HCT116 (cell line): ENCODE measurements around the gene LIN52. TPM values are rescaled to one million over a fixed set of nuclear protein-coding genes. Genes with fewer than 3 reads are reported as not detected.

Source experiments
- ATAC-seq: fragments of 200-7000 bp; cut with Tn5 transposase; 2 replicates; pipeline ENCODE4 v1.9.1; 2020; ENCODE audit warnings: mild to moderate bottlenecking, moderate library complexity
- BruUV-seq: library from RNA; stranded (reverse); fragments of 400-500 nt; replicated peaks from 2 replicates; lab custom pipeline; 2021; lab: Mats Ljungman, UMichigan
- CTCF ChIA-PET: fragments of 300-600 bp; sonication (Branson Sonifier 250); formaldehyde crosslinking; loops from one replicate; lab custom pipeline; 2021; ENCODE audit warnings: antibody characterized with exemption; lab: Charles Lee
- POLR2A ChIA-PET: fragments of 300-600, 350-600 bp; sonication (Branson Sonifier 250); formaldehyde crosslinking; loops from one replicate; lab custom pipeline; 2021; ENCODE audit warnings: antibody characterized with exemption; lab: Charles Lee
- RAD21 ChIA-PET, 2 experiments: fragments of 300-600 bp; sonication (Branson Sonifier 250); formaldehyde crosslinking; loops; one replicate each; lab custom pipeline; 2023; ENCODE audit warnings: low total read pairs in 2 of 2; ENCODE audit not compliant: uncharacterized antibody in 2 of 2, unreplicated experiment in 2 of 2, low non-redundant PET in 1 of 2; lab: Charles Lee
- DNase-seq: peaks from one replicate; pipeline ENCODE4 v3.0.0-alpha.2; 2010; ENCODE audit warnings: low read depth, low spot score
- H2AFZ ChIP-seq: fragments of 200-600 bp; shearing (Covaris generic), sonication (generic); 2 replicates; pipeline ENCODE4 v1.6.1; 2017; ENCODE audit warnings: low read depth, mixed run types, mixed read lengths, antibody characterized with exemption, low read length; ENCODE audit not compliant: poor library complexity, severe bottlenecking
- H3K27ac ChIP-seq: 2 replicates; pipeline ENCODE4 v1.5.1; 2012; ENCODE audit warnings: low read depth, low read length
- H3K27me3 ChIP-seq: fragments of 200-600 bp; sonication (generic); 2 replicates; pipeline ENCODE4 v1.6.1; 2016; ENCODE audit warnings: mixed run types, low read length, mixed read lengths; ENCODE audit not compliant: insufficient read depth
- H3K36me3 ChIP-seq, 2 experiments: fragments of 200-500 bp in 1 of 2; fragments of 200-600 bp in 1 of 2; sonication (Bioruptor generic) in 1 of 2; sonication (generic) in 1 of 2; 2 replicates each; pipeline versions ENCODE4 v1.5.1 to v1.6.1; 2014 to 2016; ENCODE audit warnings: low read length in 2 of 2, inconsistent platforms in 1 of 2, mixed read lengths in 1 of 2, mixed run types in 1 of 2; ENCODE audit not compliant: insufficient read depth in 2 of 2, control insufficient read depth in 1 of 2
- H3K4me1 ChIP-seq, 2 experiments: fragments of 200-600 bp in 1 of 2; sonication (generic) in 1 of 2; 2 replicates each; pipeline versions ENCODE4 v1.5.1 to v1.6.1; 2012 to 2017; ENCODE audit warnings: low read length in 2 of 2, inconsistent platforms in 1 of 2, mild to moderate bottlenecking in 1 of 2, mixed read lengths in 1 of 2, mixed run types in 1 of 2, moderate library complexity in 1 of 2; ENCODE audit not compliant: insufficient read depth in 2 of 2, control insufficient read depth in 1 of 2
- H3K4me2 ChIP-seq: fragments of 200-600 bp; sonication (generic); 2 replicates; pipeline ENCODE4 v1.6.1; 2017; ENCODE audit warnings: mixed run types, low read length, mixed read lengths
- H3K4me3 ChIP-seq, 2 experiments: fragments of 200-600 bp in 1 of 2; sonication (generic) in 1 of 2; replicated peaks in 1 of 2; 2 replicates each; pipeline ENCODE4 v1.5.1; 2011 to 2016; ENCODE audit warnings: low read length in 2 of 2, control low read depth in 1 of 2, low read depth in 1 of 2, mild to moderate bottlenecking in 1 of 2, mixed read lengths in 1 of 2, mixed run types in 1 of 2
- H3K79me2 ChIP-seq: fragments of 200-600 bp; sonication (generic); 2 replicates; pipeline ENCODE4 v1.6.1; 2017; ENCODE audit warnings: mild to moderate bottlenecking, mixed run types, low read length, moderate library complexity, mixed read lengths; ENCODE audit not compliant: insufficient read depth
- H3K9ac ChIP-seq: fragments of 200-600 bp; sonication (generic); 2 replicates; pipeline ENCODE4 v1.6.1; 2016; ENCODE audit warnings: low read length, mixed read lengths
- H3K9me2 ChIP-seq: fragments of 200-600 bp; sonication (generic), shearing (Covaris generic); 2 replicates; pipeline ENCODE4 v1.6.1; 2017; ENCODE audit warnings: mixed run types, mild to moderate bottlenecking, moderate library complexity; ENCODE audit not compliant: insufficient read depth
- H3K9me3 ChIP-seq, 2 experiments: fragments of 200-500 bp in 1 of 2; fragments of 200-600 bp in 1 of 2; sonication (Bioruptor generic) in 1 of 2; sonication (generic) in 1 of 2; 2 replicates each; pipeline ENCODE4 v1.6.1; 2014 to 2017; ENCODE audit warnings: low read length in 2 of 2, mixed read lengths in 2 of 2, inconsistent platforms in 1 of 2, low read depth in 1 of 2, mild to moderate bottlenecking in 1 of 2, mixed run types in 1 of 2, moderate library complexity in 1 of 2; ENCODE audit not compliant: control insufficient read depth in 1 of 2, insufficient read depth in 1 of 2
- H4K20me1 ChIP-seq: fragments of 200-600 bp; sonication (generic), shearing (Covaris generic); 2 replicates; pipeline ENCODE4 v1.6.1; 2017; ENCODE audit warnings: mixed run types, mild to moderate bottlenecking, moderate library complexity; ENCODE audit not compliant: insufficient read depth
- CBX3 ChIP-seq: IDR thresholded peaks from 2 replicates; pipeline ENCODE4 v1.6.1; 2012; ENCODE audit warnings: low read depth
- EGR1 ChIP-seq: IDR thresholded peaks from 2 replicates; pipeline ENCODE4 v1.6.1; 2012; ENCODE audit warnings: low read depth
- ELF1 ChIP-seq: IDR thresholded peaks from 2 replicates; pipeline ENCODE4 v1.6.1; 2012; ENCODE audit warnings: low read depth, borderline replicate concordance
- EZH2phosphoT487 ChIP-seq: fragments of 200-600 bp; IDR thresholded peaks from 2 replicates; pipeline ENCODE4 v1.6.1; 2018; ENCODE audit warnings: antibody characterized with exemption, borderline replicate concordance
- JUND ChIP-seq: IDR thresholded peaks from 2 replicates; pipeline ENCODE4 v1.6.1; 2012
- POLR2A ChIP-seq: IDR thresholded peaks from 2 replicates; pipeline ENCODE4 v1.7.0; 2011; ENCODE audit warnings: borderline replicate concordance; ENCODE audit not compliant: insufficient read depth, insufficient read length; ENCODE audit errors: extremely low read depth
- RAD21 ChIP-seq: IDR thresholded peaks from 2 replicates; pipeline ENCODE4 v1.6.1; 2012; ENCODE audit warnings: low read depth, mild to moderate bottlenecking
- SP1 ChIP-seq: IDR thresholded peaks from 2 replicates; pipeline ENCODE4 v1.6.1; 2012; ENCODE audit warnings: low read depth
- SRF ChIP-seq: IDR thresholded peaks from 2 replicates; pipeline ENCODE4 v1.6.1; 2012; ENCODE audit warnings: low read depth
- TCF7L2 ChIP-seq: IDR thresholded peaks from 2 replicates; pipeline ENCODE4 v1.7.0; 2011; ENCODE audit warnings: borderline replicate concordance, inconsistent platforms; ENCODE audit not compliant: insufficient read depth, insufficient read length; ENCODE audit errors: extremely low read depth
- ZBTB33 ChIP-seq: IDR thresholded peaks from 2 replicates; pipeline ENCODE4 v1.6.1; 2011; ENCODE audit warnings: mild to moderate bottlenecking, low read length, moderate library complexity; ENCODE audit not compliant: insufficient replicate concordance; ENCODE audit errors: extremely low read depth
- ZFX ChIP-seq: fragments of 450-650 bp; IDR thresholded peaks from 2 replicates; pipeline ENCODE4 v1.6.1; 2017
- intact Hi-C: fragments of 100-400 bp; cut with micrococcal nuclease; formaldehyde crosslinking; loops from 2 replicates; pipeline ENCODE4 v1.10.0; 2022
- total RNA-seq: library from RNA; stranded (reverse); gene quantifications from one replicate; pipeline ENCODE4 v1.2.1, GENCODE V29; 2021; ENCODE audit not compliant: unreplicated experiment
- TF ChIP-seq, protein P1 (sequence below), 3 experiments: fragments of 200-600 bp in 1 of 3; sonication (generic) in 1 of 3; IDR thresholded peaks in 2 of 3; conservative IDR thresholded peaks in 1 of 3; 2 replicates each; pipeline ENCODE4 v1.5.1; 2012 to 2017; ENCODE audit warnings: low read depth in 2 of 3, low read length in 2 of 3, antibody characterized with exemption in 1 of 3, borderline replicate concordance in 1 of 3, control low read depth in 1 of 3, mild to moderate bottlenecking in 1 of 3, mixed read lengths in 1 of 3, mixed run types in 1 of 3, moderate library complexity in 1 of 3; ENCODE audit not compliant: insufficient read depth in 1 of 3
- TF ChIP-seq, protein P2 (sequence below): IDR thresholded peaks from 2 replicates; pipeline ENCODE4 v1.6.1; 2012; ENCODE audit warnings: low read depth

Gene LIN52
- total RNA-seq, 1 experiment from 2014 or later: 9.6 TPM

DNA sequence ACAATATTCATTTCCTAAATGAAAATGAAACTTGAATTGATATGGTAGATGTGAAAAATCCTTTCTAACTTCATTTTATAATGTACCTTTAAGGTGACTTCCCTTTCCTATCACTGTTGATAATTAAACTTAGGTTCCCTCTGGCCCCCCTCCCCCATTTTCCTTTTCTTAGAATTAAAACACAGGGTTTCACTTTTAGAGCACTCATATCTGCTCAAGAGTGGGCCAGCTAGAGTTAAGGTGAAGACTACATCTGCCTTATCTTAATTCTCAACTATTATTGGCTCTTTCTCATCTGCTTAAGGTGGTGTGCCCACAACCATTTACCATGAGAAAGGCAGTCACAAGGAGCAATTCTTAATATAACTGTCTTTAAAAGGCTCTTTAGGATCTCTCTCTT, 49.7 kb downstream of the LIN52 start:
- ATAC-seq (no peak), DNase-seq (no peak)
- ChIA-PET CTCF (no interaction called here), POLR2A (no interaction called here), RAD21 (no interaction called here)
- peaks cover 0 to 5% of the 10 kb centered on the region in 2 experiments; a peak in 1 of 4 replicates for H3K4me1 ChIP-seq
- no peak overlapping the region for H3K4me3 ChIP-seq
- H3K27ac ChIP-seq: no peak overlapping the region
- TF ChIP-seq TCF7L2 (no peak), CBX3 (no peak)
- H3K4me2 ChIP-seq: no peak overlapping the region
- no peak overlapping the region for H2AFZ ChIP-seq
- no peaks in the 10 kb centered on the region for H3K27me3 ChIP-seq
- no peak overlapping the region for H3K9ac ChIP-seq
- H3K9me3 ChIP-seq: no peaks in the 10 kb centered on the region
- BruUV-seq: no TSS peak
- no peaks in the 10 kb centered on the region for H3K9me2 ChIP-seq
- H3K79me2 ChIP-seq: no peaks in the 10 kb centered on the region
- intact Hi-C loops: no loop called here
- H4K20me1 ChIP-seq: no peaks in the 10 kb centered on the region
- H3K36me3 ChIP-seq: no peaks in the 10 kb centered on the region

DNA sequence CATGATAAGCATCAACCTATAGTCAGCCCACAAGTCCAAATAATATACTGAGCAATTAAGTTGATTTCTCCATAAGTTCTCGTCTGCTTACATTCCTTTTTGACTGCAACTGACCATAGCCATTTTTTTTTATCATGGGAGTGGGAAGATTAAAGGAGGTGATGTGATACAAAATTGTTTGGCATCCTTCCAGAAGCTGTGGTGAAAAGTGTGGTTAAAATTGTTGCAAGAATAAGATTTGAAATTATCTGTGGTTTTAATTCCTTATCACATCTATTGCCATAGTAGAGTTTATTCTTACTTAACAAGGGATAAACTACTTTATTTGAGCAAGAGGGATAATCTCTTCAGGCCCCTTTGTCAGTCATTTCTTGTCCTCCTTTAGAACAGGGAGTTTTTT, 50.7 kb downstream of the LIN52 start:
- no peak overlapping the region for H3K4me3 ChIP-seq
- peaks cover 0 to 5% of the 10 kb centered on the region in 2 experiments; a peak in 1 of 4 replicates for H3K4me1 ChIP-seq
- H3K9me2 ChIP-seq: no peaks in the 10 kb centered on the region
- H3K27me3 ChIP-seq: no peaks in the 10 kb centered on the region
- H3K4me2 ChIP-seq: no peak overlapping the region
- H4K20me1 ChIP-seq: no peaks in the 10 kb centered on the region
- H3K27ac ChIP-seq: no peak overlapping the region
- TF ChIP-seq, protein P1, sequence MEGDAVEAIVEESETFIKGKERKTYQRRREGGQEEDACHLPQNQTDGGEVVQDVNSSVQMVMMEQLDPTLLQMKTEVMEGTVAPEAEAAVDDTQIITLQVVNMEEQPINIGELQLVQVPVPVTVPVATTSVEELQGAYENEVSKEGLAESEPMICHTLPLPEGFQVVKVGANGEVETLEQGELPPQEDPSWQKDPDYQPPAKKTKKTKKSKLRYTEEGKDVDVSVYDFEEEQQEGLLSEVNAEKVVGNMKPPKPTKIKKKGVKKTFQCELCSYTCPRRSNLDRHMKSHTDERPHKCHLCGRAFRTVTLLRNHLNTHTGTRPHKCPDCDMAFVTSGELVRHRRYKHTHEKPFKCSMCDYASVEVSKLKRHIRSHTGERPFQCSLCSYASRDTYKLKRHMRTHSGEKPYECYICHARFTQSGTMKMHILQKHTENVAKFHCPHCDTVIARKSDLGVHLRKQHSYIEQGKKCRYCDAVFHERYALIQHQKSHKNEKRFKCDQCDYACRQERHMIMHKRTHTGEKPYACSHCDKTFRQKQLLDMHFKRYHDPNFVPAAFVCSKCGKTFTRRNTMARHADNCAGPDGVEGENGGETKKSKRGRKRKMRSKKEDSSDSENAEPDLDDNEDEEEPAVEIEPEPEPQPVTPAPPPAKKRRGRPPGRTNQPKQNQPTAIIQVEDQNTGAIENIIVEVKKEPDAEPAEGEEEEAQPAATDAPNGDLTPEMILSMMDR (IDR thresholded peaks at IDR 0.05 in 2 of 3, conservative IDR thresholded peaks at IDR 0.05 in 1 of 3; ENCODE audit: borderline replicate concordance in 1 of 3, insufficient read depth in 1 of 3, low read depth in 2 of 3, low read length in 2 of 3): no peak
- TF ChIP-seq JUND (no peak), RAD21 (no peak), ZFX (no peak), EGR1 (no peak), EZH2phosphoT487 (no peak), POLR2A (no peak), SRF (no peak), ELF1 (no peak), SP1 (no peak), ZBTB33 (no peak), TCF7L2 (no peak)
- TF ChIP-seq, protein P2, sequence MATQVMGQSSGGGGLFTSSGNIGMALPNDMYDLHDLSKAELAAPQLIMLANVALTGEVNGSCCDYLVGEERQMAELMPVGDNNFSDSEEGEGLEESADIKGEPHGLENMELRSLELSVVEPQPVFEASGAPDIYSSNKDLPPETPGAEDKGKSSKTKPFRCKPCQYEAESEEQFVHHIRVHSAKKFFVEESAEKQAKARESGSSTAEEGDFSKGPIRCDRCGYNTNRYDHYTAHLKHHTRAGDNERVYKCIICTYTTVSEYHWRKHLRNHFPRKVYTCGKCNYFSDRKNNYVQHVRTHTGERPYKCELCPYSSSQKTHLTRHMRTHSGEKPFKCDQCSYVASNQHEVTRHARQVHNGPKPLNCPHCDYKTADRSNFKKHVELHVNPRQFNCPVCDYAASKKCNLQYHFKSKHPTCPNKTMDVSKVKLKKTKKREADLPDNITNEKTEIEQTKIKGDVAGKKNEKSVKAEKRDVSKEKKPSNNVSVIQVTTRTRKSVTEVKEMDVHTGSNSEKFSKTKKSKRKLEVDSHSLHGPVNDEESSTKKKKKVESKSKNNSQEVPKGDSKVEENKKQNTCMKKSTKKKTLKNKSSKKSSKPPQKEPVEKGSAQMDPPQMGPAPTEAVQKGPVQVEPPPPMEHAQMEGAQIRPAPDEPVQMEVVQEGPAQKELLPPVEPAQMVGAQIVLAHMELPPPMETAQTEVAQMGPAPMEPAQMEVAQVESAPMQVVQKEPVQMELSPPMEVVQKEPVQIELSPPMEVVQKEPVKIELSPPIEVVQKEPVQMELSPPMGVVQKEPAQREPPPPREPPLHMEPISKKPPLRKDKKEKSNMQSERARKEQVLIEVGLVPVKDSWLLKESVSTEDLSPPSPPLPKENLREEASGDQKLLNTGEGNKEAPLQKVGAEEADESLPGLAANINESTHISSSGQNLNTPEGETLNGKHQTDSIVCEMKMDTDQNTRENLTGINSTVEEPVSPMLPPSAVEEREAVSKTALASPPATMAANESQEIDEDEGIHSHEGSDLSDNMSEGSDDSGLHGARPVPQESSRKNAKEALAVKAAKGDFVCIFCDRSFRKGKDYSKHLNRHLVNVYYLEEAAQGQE: no peak
- no TSS peak for BruUV-seq
- CTCF ChIA-PET: no interaction called here
- no peaks in the 10 kb centered on the region for H3K9me3 ChIP-seq
- DNase-seq: no peak
- H3K79me2 ChIP-seq: no peaks in the 10 kb centered on the region
- RAD21 ChIA-PET: no interaction called here
- intact Hi-C loops: no loop called here
- POLR2A ChIA-PET: no interaction called here
- no peak overlapping the region for H2AFZ ChIP-seq
- H3K9ac ChIP-seq: no peak overlapping the region
- no peak for ATAC-seq
- H3K36me3 ChIP-seq: no peaks in the 10 kb centered on the region
